HFFc6 (cell line): ENCODE measurements around the gene RNASEH2A. TPM values are rescaled to one million over a fixed set of nuclear protein-coding genes. Genes with fewer than 3 reads are reported as not detected.
A peak's percentile ranks its signal among the peaks of the same experiment; 100 is the strongest.

Experiments
- DNase-seq: peaks from one replicate; pipeline ENCODE4 v3.0.0-alpha.2; 2018
- H3K27ac Mint-ChIP-seq: 2 replicates; pipeline ENCODE4 v1.8.0; 2020; ENCODE audit warnings: mild to moderate bottlenecking, mixed read lengths
- H3K27me3 Mint-ChIP-seq: 2 replicates; pipeline ENCODE4 v1.8.0; 2021; ENCODE audit warnings: mild to moderate bottlenecking, moderate library complexity, mixed read lengths; ENCODE audit not compliant: insufficient read depth
- H3K36me3 Mint-ChIP-seq: 2 replicates; pipeline ENCODE4 v1.8.0; 2021; ENCODE audit warnings: low read depth, mixed read lengths
- H3K4me1 Mint-ChIP-seq: 2 replicates; pipeline ENCODE4 v1.8.0; 2020; ENCODE audit warnings: low read depth, mixed read lengths
- H3K4me3 Mint-ChIP-seq: 2 replicates; pipeline ENCODE4 v1.8.0; 2020; ENCODE audit warnings: mild to moderate bottlenecking, moderate library complexity, mixed read lengths
- H3K9me3 Mint-ChIP-seq: 2 replicates; pipeline ENCODE4 v1.8.0; 2020; ENCODE audit warnings: mild to moderate bottlenecking, mixed read lengths
- total RNA-seq, 6 experiments: library from RNA; stranded (reverse); fragmentation: NEBNext Ultra II Directional; extraction: Animal tissue kit (Norgen Biotek cat#: 25700); gene quantifications; 2 replicates in 1 of 6; 3 replicates in 5 of 6; pipeline ENCODE4 v1.2.3, GENCODE V29; 2021
- TF ChIP-seq, protein P1 (sequence below): fragments of 200-600 bp; sonication (generic); IDR thresholded peaks from 2 replicates; pipeline ENCODE4 v1.5.0; 2021; ENCODE audit warnings: antibody characterized with exemption, mild to moderate bottlenecking

The RNASEH2A gene
- total RNA-seq, 6 experiments from 2014 or later: 17.9 to 43.2 (median 37.7) TPM

DNA sequence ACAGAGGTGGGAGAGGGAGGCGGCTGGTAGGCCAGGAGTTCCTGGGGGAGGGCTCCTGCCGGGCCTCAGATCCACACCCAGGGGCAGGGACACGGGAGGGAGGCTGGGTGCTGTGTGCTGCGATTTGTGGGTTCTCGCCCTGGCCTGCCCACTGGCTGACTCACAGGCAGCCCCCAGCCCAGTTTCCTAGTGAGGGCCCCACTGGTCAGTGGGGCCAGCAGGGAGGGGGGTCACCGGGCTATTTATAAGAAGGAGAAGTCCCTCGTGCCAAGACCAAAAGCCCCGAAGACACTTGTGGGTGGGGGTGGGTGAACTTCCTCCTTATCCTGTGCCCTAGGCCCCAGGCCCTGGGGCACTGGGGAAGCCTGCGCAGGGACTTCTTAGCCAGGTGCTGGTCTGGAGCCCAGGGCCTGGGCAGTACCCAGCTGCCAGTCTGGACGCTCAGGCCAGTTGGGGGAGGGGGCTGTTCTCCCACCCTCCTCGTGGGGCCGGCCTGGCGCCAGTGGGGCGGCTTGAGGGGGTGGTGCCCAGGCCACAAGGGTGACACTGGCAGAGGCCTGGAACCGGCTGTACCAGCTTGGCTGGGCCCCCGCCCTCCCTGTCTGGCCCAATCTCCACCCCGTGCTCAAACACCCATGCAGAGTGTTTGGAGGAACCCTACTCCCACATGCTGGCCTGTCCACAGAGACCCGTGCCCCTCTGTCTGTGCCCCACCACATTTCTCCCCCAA, 20.1 kb upstream of the RNASEH2A start:
- H3K27ac Mint-ChIP-seq: no peak overlapping the region
- peaks cover 3% of the 10 kb centered on the region for H3K27me3 Mint-ChIP-seq
- DNase-seq: no peak
- TF ChIP-seq, protein P1, sequence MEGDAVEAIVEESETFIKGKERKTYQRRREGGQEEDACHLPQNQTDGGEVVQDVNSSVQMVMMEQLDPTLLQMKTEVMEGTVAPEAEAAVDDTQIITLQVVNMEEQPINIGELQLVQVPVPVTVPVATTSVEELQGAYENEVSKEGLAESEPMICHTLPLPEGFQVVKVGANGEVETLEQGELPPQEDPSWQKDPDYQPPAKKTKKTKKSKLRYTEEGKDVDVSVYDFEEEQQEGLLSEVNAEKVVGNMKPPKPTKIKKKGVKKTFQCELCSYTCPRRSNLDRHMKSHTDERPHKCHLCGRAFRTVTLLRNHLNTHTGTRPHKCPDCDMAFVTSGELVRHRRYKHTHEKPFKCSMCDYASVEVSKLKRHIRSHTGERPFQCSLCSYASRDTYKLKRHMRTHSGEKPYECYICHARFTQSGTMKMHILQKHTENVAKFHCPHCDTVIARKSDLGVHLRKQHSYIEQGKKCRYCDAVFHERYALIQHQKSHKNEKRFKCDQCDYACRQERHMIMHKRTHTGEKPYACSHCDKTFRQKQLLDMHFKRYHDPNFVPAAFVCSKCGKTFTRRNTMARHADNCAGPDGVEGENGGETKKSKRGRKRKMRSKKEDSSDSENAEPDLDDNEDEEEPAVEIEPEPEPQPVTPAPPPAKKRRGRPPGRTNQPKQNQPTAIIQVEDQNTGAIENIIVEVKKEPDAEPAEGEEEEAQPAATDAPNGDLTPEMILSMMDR: no peak
- no peak overlapping the region for H3K4me3 Mint-ChIP-seq
- H3K4me1 Mint-ChIP-seq: peaks cover 33% of the 10 kb centered on the region
- H3K9me3 Mint-ChIP-seq: no peaks in the 10 kb centered on the region
- no peaks in the 10 kb centered on the region for H3K36me3 Mint-ChIP-seq

DNA sequence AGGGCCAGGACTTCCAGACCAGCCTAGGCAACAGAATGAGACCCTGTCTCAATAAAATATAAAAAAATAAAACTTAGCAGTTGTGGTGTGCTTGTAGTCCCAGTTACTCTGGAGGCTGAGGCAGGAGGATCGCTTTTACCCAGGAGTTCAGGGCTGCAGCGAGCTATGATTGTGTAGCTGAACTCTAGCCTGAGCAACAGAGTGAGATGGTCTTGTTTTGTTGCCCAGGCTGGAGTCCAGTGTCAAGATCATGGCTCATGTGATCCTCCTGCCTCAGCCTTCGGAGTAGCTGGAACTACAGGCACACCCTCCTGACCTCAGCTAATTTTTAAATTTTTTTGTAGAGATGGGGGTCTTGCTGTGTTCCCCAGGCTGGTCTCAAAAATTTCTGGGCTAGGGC, 19.4 kb upstream of the RNASEH2A start:
- H3K27me3 Mint-ChIP-seq: peaks cover 9% of the 10 kb centered on the region
- DNase-seq: no peak

DNA sequence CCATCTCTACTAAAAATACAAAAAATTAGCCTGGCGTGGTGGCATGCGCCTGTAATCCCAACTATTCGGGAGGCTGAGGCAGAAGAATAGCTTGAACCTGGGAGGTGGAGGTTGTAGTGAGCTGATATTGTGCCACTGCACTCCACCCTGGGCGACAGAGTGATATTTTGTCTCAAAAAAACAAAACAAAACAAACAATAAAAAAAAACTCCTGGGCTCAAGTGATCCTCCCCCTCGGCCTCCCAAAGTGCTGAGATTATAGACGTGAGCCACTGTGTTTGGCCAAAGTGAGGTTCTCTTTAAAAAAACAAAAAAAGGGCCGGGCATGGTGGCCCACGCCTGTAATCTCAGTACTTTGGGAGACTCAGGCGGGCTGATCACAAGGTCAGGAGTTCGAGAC, 18.9 kb upstream of the RNASEH2A start:
- Mint-ChIP-seq H3K27ac (no peak overlapping the region), H3K36me3 (no peaks in the 10 kb centered on the region), H3K27me3 (peaks cover 11% of the 10 kb centered on the region), H3K4me3 (no peak overlapping the region), H3K9me3 (peaks cover 4% of the 10 kb centered on the region; the same call in 1 of the 2 replicates), H3K4me1 (peaks cover 26% of the 10 kb centered on the region)
- TF ChIP-seq, protein P1: no peak
- no peak for DNase-seq

More for the DNA sequence above, 19.4 kb upstream of the RNASEH2A start:
- TF ChIP-seq, protein P1: no peak
- Mint-ChIP-seq H3K4me1 (peaks cover 31% of the 10 kb centered on the region), H3K4me3 (no peak overlapping the region), H3K27ac (no peak overlapping the region), H3K9me3 (peaks cover 4% of the 10 kb centered on the region; the same call in 1 of the 2 replicates), H3K36me3 (no peaks in the 10 kb centered on the region)

DNA sequence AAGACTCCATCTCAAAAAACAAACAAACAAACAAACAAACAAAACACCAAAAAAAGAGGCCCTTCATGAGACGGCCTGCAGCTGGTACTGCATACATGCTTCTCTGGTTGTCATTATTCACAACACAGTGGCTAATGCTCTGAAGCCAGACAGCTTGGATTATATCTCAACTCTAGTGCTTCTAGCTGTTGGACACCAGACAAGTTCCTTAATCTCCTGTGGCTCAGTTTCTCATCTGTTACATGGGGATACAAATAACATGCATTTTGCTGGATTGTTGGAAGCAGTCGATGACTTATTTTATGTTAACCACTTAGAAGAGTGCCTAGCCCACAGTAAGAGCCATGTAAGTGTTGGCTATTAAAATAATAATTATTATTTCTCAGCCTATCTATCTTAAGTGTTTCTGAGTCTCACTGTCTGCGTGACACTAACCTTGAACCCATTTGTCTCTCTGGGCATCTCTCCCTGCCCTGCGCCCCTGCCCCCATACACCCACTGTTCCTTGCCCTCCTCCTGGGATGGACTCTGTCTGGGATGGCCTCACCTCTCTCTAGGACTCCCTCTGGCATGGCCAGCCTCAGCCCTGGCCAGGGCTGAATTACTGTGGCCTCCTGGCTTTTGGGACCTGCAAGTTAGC, 18.2 kb upstream of the RNASEH2A start:
- Mint-ChIP-seq H3K27ac (peak overlapping the region; percentile 98), H3K4me1 (peaks cover 26% of the 10 kb centered on the region), H3K27me3 (peaks cover 17% of the 10 kb centered on the region), H3K9me3 (peaks cover 4% of the 10 kb centered on the region; the same call in 1 of the 2 replicates), H3K4me3 (peak overlapping the region; percentile 87), H3K36me3 (peaks cover 2% of the 10 kb centered on the region)
- no peak for DNase-seq
- TF ChIP-seq, protein P1: no peak

DNA sequence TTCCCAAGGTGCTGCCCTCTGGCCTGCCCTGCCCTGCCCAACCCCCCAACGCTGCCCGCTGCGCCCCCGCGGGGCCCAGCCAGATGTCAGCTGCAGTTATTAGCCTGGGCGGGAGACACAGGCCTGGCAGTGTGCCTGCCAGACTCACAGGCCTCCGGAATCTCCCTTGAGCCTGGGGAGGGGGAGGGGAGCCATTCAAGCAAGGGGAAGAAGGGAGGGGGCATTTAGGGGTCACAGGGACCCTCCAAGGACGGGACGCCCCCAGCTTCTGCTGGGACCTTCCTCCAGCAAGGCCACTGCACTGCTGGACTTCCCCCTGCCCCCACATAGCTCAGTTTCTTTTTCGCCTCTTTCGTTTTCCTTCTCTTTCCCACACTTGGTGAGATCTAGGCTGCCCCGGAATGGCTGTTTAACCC, 17.7 kb upstream of the RNASEH2A start:
- H3K27me3 Mint-ChIP-seq: peaks cover 20% of the 10 kb centered on the region
- H3K36me3 Mint-ChIP-seq: peaks cover 4% of the 10 kb centered on the region
- peaks cover 26% of the 10 kb centered on the region for H3K4me1 Mint-ChIP-seq
- DNase-seq: no peak
- peak overlapping the region; percentile 87 for H3K4me3 Mint-ChIP-seq
- peaks cover 4% of the 10 kb centered on the region; the same call in 1 of the 2 replicates for H3K9me3 Mint-ChIP-seq
- TF ChIP-seq, protein P1: no peak
- peak overlapping the region; percentile 98 for H3K27ac Mint-ChIP-seq
